ENCODE measurements around the gene NTM.
"Not testable (repeated sequence)": the region's sequence is repeated elsewhere in the genome, so short reads cannot be mapped to it uniquely, and the experiment has no call there.

NTM gene

DNA sequence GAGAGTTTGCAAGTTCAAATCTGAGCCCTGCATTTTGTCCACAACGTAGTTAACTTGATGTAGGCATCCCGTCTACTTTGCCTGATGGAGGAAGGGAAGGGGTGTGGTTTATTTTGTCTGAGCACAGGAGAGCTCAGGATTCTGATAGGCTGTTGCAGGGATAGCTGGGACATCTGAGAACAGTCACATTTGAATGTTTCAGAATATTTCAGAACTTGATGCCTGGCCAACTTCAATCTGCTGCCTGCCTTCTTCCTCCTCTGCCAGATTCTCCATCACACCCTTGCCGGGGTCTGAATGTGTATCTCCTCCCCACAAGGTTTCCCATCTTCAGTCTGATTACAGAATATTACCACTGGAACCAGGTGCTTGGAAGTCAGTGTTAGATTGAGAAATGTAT is 51.6 kb downstream of the NTM start:
- DNase-seq (ENCODE audit: low read depth): no peak

DNA sequence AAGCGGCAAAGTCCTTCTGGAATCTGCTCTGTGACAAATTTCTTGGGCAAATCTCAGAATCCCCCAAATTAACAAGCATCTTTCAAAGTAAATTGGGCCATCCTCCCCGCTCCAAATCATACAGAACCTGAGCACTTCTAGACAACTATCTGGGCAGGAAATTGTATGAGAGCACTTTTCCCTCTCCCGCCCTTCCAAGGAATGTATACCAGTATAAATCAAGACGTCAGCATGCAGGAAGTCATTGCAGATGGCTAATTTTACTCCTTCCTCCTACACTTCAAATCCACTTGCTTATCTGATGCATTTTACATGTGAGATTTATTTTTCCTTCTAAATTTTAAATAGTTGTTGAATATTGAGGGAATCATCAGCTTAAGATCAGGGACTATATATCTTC is 52.1 kb downstream of the NTM start:
- DNase-seq (ENCODE audit: low read depth): no peak

DNA sequence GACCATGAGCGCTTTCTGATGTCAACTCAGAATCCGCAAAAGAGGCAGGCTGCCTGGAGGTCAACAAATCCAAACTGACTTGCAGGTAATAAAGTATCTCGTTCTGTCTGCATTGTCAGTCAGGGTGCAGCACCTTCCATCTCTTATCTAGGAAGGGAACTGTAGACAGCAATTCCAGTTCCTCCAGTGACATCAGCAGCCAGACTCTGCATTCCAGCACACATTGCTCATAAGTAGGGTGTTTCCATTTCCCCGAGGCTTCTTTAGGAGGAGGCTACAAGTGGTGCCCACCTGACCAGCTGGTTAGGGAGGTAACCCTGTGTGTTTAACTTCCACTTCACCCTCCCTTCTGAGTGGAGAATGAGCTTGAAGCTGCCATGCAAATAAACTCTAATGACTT is 53.3 kb downstream of the NTM start:
- DNase-seq (ENCODE audit: low read depth): no peak

DNA sequence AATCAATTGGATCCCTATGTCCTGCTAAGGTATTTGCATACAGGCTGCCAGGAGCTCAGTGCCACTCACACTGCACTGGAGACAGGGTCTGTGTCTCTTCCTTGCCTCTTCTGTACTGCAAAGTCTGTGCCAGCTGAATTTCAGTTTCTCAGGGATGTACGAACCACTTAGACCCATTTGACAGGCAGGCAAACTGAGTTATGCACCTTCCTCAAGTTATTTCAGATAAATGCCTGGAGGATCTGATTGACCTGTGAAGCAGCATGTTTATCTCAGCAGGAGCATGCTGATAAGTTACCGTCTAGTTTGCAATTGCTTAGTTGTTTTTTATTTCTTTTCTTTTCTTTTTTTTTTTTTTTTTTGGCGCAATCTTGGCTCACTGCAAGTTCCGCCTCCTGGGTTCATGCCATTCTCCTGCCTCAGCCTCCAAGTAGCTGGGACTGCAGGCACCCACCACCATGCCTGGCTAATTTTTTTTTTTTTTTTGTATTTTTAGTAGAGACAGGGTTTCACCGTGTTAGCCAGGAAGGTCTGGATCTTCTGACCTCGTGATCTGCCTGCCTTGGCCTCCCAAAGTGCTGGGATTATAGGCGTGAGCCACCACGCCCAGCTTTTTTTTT is 54.0 kb downstream of the NTM start:
- DNase-seq (ENCODE audit: low read depth): not testable (repeated sequence)

DNA sequence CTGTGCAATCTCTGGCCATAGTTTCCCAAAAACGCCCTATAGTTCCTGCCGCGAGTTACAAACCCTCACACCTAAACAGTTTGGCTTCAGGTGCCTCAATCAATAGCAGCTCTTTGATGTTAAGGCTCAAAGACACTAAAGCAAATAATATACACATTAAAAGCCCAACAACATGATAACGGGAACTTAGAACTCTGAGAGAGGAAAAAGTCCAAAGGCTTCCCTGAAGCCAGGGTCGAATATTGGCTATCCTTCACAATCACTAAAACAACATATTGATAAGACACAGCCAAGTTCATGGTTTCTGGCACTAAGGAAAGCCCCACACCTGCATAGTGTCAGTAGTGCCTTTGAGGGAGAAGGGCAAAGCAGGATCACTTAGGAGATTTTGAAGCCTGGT is 54.9 kb downstream of the NTM start:
- no peak for DNase-seq (ENCODE audit: low read depth)

DNA sequence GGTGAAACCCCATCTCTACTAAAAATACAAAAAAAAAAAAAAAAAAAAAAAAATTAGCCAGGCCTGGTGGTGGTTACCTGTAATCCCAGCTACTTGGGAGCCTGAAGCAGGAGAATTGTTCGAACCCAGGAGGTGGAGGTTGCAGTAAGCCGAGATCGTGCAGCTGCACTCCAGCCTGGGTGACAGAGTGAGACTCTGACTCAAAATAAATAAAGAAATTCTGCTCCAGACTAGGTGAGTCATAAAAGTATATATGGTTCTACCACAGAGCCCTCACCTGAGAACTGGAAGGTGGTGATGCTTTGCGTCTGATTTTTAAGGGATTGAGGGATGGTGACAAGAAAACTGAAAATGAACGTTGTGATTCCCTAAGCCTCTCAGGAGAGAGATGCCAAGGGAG is 58.4 kb downstream of the NTM start:
- no peak for DNase-seq (ENCODE audit: low read depth)

DNA sequence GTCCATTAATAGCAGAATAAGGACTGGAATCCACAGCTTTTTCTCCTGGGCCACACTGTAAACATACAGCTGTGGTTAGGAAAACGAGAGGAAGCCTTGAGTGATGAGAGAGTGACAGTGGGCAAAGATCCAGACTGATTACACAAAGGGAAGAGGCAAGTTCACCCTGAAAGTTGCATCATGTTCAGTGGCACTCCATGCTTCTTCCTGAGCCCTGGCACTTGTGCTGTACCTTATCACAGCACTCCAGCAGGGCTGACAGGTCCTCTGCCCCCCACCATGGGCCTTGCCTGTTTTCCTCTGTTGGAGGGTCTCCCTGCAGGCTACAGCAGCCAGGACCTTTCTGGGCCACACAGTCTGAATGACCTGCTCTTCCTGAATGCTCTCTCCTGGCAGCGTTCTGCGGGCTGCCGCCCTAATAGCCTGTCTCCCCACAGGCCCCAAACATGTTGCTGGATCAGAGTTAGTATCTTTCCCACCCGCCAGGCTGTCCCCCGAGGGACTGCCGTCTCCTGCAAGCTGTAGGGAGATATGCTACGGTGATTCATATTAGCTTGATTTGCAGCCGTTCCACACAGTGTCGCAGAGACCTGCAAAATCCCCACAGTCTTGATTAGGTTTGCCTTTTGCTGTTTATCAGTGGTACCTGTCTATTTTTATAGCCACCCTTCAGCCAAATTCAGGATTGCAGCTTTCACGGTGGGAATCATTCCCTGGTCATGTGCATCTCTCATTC is 60.2 kb downstream of the NTM start:
- DNase-seq (ENCODE audit: low read depth): no peak

DNA sequence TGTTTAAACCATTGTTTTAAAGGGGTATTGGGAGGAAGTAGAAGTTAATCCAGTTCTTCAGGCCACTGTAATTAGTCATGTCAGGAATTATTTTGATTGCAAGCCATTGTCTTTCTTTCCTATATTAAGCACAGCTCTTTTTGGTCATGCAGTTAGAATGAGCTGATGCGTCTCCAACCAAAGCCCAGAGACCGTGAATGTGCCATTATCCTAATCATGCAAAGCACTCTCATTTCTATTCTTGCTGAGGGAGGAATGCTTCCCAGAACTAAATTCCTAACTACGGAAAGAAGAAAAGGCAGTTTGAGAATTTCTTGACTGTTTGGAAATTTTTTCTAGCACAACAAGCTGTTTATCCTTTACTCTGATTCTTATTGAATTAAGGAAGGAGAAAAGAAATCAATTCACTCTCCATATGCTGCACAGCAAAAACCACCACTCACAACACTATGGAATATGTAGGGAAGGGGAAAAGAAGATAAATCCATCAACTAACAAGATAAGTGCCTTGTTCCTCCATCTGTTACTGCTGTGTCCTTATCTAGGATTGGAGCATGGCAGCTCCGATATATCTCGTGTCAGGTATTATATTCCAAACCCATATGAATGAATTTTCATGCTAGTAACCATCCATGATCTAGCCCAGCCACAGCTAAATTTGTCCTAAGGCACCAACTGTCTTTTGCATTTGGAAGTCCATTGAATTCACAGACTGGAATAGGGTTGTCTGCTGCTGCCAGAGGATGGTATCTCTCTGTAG is 70.8 kb downstream of the NTM start:
- DNase-seq (ENCODE audit: low read depth): no peak

DNA sequence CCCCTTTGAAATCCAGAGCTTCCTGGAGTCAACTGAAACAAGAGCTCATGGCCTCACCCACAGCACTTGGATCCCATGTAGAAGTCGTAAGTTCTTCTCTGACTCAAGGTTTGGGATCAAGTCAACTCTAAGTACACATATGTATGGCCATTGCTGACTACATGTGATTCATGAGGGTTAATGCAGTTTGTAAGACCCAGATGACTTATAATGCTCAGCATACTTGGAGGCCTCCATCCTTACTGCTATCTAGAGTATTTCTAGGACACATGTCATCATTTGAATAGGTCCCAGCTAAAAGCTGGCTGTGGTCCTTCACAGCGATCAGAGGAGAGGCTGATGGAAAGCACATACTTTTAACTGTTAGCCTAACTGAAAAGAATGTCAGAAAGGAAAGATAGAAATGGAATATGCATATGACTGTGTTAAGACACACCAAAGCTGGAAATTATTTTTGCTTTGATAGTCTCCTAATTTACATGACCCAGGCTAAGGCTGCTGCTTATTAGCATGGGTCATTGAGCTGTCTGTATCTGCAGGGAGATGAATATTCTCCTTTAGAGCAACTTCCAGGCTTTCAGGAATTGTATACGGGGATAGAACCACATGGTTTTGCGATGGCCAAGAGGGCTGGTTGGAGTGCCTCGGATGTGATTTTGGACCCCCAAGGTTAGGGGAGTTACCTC is 76.3 kb downstream of the NTM start:
- DNase-seq (ENCODE audit: low read depth): no peak

DNA sequence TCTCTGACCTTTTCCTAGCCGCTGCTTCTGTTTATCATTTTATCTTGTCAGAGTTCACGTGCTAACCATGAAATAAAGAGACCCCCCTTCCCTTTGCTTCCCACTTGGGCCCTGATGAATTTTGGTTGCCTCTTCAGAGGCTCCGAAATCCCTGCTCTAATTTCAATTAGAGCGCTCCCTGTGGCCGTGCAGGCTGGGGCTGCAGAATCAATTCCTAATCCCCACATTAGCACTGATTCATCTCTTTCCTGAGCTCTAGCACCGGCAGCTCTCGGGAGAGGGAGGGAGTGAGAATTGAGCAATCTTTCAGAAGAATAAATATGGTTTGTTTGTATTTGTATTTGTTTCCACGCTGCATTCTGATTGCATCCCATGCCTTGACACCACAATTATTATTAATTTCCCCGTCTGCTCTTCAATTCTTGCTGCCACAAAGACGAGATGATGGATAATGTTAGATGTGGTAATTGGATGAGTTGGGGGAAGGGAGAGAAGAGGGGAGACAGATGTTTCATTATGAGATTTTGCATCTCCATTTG is 76.9 kb downstream of the NTM start:
- DNase-seq (ENCODE audit: low read depth): no peak

DNA sequence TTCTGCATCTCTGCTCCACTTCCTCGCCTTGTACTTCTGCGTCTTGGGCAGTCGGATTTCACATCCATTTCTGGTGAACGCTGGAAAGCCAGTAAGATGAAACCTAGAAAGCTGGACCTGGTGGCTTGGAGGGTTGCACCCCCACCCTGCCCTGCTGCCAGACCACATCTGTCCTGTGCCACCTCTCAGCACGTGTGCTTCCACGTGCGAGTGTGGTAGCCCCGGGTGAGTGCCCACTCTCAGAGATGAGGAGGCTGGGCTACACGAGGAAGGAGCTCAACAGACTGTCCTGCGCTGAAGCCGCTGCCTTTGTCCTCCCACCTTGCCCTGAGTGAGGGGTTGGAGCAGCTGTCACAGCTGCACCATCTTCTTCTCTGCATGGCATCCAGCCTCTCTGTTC is 77.5 kb downstream of the NTM start:
- DNase-seq (ENCODE audit: low read depth): no peak

DNA sequence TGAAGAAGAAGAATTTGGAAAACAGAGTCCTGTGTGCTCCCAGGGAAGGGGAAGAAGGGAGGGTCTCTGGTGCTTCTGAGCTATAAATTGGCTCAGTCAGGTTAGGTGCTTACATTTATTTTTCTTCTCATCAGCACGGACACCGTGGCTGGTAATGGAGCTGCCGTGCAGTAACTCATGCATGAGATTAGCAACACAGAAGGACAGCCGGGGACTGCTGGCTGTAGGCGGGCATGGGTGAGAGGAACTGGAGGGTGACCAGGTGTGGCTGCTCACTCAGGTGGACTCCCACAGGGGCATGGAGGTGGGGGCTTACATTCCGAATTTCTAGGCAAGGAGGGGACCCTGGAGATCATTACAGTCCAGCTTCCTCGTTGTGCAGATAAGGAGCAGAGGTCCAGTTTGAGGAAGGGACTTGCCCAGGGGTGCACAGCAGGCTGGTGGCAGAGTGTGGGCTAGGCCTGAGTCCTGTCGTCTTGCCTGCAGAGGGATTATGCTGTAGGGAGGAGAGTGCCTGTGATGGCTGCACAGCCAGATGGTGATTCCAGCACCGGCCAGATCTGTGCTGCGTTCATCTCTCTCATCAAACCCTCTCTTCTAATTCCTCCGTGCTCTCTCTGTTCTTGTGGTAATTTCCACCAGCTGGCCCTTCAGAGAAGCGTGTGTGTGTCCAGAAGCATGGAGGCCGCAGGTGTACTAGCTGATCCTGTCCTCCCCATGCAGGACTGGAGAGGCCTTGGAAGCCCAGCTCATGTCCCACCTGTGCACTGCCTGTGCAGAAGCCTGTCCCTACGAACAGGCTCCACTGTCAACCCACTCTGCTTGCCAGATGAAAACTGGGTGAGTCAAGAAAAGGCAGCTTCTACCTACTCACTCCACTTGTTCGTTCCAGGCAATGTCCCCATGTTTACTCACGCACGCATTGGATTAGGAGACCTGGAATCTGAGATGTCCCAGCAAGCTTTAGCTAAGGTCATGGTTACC is 78.9 kb downstream of the NTM start:
- DNase-seq (ENCODE audit: low read depth): no peak

DNA sequence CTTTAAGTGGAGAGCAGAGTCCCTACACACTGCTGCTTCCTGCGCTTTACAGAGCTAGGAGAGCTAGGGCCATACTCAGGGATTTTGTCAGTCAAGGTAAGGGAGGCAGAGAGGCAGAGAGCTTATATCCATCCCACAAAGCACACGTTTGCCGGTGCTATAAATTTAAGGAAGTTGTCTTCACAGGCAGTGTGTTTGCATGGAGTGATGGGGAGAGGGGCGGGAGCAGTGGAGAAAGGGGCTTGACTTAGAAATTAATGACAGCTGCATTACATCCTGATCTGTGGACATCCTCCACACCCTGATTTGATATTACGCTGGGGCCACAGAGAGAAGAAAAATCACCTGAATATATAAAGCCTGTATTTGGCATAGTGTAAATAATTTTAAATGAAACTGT is 84.1 kb downstream of the NTM start:
- no peak for DNase-seq (ENCODE audit: low read depth)

DNA sequence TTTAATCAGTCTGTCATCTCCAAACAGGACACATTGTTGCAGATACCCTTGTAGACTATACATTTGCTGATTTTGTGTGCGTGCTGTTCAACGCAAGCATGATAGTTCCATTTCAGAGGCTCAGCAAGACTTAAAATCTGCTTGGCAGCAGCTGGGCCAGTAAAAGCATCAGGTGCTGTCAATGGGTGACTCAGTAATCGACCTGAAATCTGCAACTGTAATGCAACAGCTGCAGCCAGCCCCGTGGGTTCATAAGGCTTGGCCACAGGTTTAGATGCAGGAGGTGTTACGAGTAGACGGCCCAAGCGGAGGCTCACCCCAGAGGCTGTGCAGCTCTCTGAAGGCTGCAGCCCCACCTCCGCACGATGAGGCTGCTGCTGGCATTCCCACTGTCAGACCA is 84.6 kb downstream of the NTM start:
- DNase-seq (ENCODE audit: low read depth): no peak

DNA sequence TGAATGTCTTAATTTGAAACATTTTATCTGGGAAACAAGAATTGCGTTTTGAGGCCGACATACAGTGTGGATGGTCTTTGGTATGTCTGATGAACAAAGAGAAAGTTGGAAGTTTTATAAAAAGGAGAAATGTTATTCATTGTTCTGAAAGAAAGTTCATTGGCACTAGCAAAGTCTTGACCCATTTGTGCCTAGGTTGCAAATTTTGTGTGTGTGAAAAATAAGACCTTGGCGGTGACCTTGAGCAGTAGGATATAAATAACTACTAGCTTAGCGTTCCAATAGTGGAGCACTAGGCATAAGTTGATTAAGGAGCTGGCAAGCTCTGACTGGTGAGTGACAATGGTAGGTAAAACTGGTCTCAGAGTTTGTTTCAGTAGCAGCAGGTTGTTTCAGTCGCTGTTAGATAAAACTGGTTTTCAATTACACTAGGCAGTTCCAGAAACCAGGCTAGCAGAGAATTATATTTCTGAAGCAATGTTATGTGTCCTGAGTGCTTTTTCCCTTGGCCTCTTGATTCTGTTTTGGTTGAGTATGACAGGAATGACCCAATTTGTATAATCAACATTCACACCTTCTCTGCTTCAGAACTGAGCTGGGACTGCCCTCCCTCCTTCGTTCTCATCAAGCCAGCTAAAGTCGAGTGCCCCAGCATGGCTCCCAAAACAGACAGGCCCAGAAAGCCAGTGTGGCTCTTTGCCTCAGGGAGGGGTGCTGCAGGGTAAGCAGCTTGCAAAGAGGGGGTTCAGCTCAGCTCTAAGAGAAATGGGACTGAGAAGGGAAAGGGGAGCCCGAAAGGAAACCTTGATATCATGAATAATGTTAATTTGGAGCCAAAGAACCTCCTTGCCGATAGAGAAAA is 85.7 kb downstream of the NTM start:
- no peak for DNase-seq (ENCODE audit: low read depth)

DNA sequence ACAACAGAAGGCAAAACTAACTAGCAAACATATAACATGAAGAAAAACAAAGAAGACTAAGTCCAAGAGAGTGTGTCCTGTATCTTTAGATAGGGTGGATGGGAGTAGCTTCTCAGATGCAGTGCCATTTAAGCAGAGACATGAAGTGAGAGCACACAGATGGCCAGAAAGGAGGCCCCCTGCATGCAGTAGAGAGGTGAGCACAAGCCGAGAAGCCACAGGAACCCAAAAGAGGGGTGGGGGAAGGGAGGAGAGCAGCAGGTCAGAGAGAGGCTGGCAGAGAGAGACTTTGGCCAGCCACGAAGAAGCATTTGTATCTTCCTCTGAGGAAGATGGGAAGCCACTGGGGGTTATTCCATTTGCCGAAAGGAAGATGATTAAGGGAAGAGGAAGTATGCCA is 86.7 kb downstream of the NTM start:
- no peak for DNase-seq (ENCODE audit: low read depth)

DNA sequence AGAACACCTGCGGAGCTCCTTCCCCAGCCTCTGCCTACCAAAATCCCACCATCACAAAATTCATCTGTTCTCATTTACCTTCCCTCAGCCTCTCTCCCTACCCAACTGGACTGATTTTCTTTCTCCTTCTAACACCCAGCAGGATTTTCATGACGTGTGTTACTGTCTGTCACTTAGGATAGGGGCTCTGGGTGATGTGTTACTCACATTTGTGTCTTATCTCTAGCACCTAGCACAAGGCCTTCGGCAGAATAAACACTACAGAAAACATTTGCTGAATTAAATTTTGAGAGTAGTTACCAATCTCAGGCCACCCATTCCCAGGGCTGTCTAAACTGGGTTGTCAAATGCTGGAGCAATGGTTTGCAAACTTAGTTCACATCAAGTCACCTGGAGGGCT is 88.0 kb downstream of the NTM start:
- no peak for DNase-seq (ENCODE audit: low read depth)

DNA sequence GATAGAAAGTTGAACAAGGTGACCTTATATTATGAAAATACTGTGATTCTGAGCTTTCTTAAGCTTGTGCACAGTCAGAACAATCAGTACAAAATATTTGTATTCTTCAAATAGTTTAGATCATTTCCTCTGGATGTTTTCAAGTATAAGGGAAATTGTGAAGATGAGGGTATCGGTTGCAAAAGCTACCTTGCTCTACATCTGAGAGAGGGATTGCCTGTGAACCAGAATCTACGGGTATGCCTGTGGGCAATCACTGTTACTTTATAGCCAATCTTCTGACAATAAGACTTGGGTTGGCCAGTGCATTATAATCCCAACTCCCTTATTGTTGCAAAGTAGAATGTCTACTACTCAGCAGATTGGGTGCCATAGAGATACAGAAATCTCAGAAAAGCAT is 90.5 kb downstream of the NTM start:
- no peak for DNase-seq (ENCODE audit: low read depth)

DNA sequence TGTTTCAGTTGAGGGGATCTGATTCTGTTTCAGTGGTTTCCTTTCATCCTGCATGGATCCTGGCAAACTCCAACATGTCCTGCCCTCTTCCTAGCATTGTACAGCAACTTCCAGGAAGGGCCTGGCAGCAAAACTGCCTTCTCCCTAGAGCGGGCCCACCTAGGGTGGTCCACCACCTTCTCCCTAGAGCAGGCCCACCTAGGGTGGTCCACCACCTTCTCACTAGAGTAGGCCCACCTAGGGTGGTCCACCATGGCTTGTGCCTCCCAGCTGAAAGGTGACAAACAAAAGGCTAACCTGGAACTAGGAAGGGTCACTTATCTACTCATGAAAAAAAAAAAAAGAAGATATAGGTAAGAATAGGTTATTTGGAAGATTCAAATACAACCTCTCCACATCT is 92.2 kb downstream of the NTM start:
- DNase-seq (ENCODE audit: low read depth): no peak

DNA sequence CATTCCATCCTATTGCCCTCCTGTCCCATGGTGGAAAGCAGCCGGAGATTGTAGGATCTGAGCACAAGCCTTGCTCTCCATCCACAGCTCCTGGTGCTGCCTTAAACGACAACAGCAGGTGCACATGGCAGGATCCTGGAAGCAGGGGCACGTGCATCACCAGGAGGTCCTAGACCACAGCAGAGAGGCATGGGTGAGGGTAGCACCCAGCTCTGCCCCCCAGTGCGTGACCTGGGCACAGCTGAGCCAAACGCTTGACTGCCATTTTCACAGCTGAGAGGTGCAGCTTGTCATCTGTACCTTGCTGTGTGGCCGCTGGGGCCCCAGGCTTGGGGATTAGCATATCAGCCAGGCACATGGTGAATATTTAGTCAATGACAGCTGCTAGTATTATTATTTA is 92.7 kb downstream of the NTM start:
- no peak for DNase-seq (ENCODE audit: low read depth)

Data from activated T-helper 9 cell treated with anti-CD3 and anti-CD28 coated beads, Interleukin-2, amount 50 U/mL, for 16 hours (primary cell).